HG02852 (cell line): ENCODE measurements around the gene PRKAR2B.

Experiments used
- ATAC-seq: cut with Tn5 transposase; IDR thresholded peaks from one replicate; pipeline ENCODE4 v1.9.1; 2021; ENCODE audit warnings: mild to moderate bottlenecking, moderate library complexity; ENCODE audit not compliant: unreplicated experiment

The PRKAR2B gene

DNA sequence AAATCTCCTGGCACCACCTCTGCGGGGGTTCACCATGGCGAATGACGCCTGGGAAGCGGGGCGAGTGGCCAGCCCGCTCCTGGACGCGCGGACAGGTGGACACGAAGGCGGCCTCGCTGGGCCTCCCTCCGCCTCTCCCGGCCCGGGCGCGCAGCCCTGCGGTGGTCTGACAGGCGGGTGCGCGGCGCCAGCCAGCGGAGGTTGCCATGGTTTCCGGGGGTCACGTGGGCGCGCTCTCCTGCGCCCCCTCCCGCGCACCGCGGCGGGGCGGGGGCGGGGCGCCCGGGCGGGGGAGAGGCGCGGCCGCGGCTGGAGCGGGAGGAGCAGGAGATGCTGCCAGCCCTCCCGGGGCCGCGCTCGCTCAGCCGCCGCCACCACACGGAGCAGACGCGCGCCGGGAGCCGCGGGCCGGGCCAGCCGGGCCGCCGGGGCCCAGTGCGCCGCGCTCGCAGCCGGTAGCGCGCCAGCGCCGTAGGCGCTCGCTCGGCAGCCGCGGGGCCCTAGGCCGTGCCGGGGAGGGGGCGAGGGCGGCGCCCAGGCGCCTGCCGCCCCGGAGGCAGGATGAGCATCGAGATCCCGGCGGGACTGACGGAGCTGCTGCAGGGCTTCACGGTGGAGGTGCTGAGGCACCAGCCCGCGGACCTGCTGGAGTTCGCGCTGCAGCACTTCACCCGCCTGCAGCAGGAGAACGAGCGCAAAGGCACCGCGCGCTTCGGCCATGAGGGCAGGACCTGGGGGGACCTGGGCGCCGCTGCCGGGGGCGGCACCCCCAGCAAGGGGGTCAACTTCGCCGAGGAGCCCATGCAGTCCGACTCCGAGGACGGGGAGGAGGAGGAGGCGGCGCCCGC, at the start of gene PRKAR2B:
Gene PRKAR2B (plus strand): TSS at position 359 of the 848 bp plus-strand sequence. CDS start 203 bp downstream, at position 562.
- ATAC-seq: peak; percentile 86

GRCh38 chr7:106994833-106995232, 49.7 kb upstream of the PRKAR2B start:
- ATAC-seq: no peak

- ATAC-seq: no peak
These were observed 46.8 kb upstream of the PRKAR2B start for GRCh38 chr7:106997487-106998271.

GRCh38 chr7:106999023-106999422, 45.5 kb upstream of the PRKAR2B start:
- ATAC-seq: no peak

GRCh38 chr7:107001490-107001889, 43.0 kb upstream of the PRKAR2B start:
- ATAC-seq: no peak

DNA sequence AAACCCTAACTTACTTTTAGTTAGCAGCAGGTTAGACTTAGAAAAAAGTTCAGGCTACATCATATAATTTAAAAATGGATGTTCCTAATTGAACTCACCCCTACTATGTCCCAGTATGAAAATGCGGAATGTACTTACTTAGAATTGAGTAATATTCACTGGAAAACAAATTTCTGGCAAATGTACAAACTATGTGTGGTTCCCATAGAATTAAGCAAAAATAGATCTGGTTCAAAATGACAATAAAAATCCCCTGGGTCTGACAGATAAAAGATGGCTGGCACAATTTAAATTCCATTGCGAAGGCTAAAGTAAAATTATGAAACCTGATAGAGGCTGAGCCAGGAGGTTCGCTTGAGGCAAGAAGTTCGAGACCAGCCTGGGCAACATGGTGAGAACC, 42.4 kb upstream of the PRKAR2B start:
- no peak for ATAC-seq

DNA sequence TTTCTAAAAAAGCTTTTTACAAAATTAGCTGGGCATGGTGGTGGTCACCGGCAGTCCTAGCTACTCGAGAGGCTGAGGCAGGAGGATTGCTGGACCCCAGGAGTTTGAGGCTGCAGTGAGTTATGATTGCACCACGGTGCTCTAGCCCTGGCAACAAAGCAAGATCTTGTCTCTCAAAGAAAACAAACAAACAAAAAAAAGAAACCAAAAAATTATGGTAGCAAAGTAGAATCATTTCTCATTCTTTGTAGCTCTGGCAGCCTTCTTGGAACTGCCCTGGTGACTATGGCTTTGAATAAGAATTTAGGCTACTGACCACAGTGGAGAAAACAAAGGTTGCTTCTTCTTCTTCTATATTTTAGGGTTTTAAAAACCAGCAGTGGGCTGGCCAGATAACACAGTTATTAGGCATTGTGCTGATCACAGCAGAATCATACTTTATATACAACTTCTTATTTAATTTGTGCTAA, 41.9 kb upstream of the PRKAR2B start:
- no peak for ATAC-seq

GRCh38 chr7:107007007-107007891, 37.3 kb upstream of the PRKAR2B start:
- ATAC-seq: no peak

DNA sequence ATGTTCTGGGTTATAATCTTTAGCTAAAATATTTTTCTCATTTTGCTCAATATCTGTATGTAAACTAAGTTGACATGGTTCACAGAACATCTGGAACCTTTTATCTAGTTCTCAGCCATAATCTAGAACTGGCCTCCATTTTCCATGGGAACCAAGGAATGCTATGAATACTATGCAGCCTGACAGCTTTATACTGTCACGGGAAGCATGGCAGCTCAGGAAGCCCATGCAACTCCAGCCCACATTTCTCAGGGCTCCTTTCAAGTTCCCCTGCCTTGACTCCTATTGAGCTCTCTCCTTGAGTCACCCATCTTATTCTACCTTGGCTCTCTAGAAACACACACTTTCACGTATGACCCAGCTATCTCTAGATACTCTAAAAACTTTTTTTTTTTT, 36.6 kb upstream of the PRKAR2B start:
- ATAC-seq: no peak

- no peak for ATAC-seq
These were observed 34.7 kb upstream of the PRKAR2B start for GRCh38 chr7:107009846-107010203.

- ATAC-seq: no peak
These were observed 31.8 kb upstream of the PRKAR2B start for GRCh38 chr7:107012691-107013090.

GRCh38 chr7:107014387-107015023, 30.0 kb upstream of the PRKAR2B start:
- ATAC-seq: no peak

DNA sequence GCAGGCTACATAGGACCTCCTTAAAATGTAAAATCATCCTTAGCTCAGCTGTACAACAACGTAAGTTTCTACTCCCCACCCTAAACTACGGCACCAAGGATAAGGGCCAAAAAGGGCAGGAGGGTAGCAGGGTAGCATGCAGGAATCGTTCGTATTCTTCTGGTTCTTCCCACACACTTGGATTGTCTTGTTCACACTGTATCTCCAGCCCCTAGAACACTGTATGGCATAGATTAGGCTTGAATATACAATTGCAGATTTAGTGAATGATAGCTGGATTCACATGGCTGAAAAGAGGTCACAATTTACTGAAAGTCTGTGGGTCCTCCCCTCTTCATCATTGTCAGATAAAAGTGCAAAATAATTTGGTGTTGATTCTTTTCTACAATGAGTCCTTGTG, 28.2 kb upstream of the PRKAR2B start:
- ATAC-seq: no peak

DNA sequence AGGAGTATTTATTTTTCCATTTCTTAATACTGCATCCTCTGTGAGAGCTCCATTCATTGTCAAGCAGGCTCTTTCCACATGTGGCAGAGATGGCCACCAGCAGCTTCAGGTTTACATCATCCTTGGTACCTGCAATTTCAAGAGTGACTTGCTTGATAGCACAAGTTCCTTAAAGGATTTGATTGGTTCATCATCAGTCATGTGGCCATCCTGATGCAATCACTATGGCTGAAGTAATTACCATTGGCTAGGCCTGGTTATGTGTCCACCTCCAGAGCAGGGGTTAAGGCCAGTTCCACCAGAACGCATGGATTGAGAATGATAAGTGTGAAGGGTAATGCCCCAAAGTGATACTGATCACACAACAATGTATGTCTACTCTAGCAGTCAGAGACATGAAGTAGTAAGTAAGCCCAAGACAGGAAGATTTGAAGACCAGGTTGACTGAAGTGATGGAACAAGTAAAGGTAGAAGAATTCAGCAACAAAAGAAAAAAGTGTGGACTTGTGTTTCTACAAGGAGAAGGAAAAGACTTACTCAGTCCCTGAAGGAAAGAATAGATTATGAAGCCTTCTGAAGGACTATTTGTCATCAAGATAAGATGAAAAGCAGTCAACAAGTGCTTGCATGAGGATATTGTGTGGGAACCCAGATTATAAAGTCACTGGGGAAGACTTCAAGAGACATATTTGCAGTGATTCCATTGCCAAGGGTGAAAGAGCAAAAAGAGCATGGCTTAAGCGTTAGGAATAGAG, 26.4 kb upstream of the PRKAR2B start:
- ATAC-seq: no peak

DNA sequence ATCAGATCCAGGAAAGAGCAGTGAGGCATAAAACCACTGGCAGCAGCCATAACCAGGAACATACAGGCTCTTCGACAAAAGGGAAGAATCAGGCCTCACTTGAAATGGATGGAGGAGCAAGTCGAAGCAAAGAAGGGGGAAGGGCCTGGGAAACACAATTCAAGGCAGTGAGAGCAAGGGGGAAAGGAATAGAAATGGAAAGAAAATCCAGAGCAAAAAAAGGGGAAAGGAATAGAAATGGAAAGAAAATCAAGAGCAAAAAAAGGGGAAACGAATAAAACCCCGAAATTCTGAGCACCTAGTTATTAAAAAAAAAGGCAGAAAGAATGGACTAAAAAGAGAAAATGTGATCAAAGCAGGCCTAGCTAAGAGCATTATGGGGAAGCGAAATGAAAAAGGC, 24.1 kb upstream of the PRKAR2B start:
- no peak for ATAC-seq

GRCh38 chr7:107021600-107021999, 22.9 kb upstream of the PRKAR2B start:
- no peak for ATAC-seq

DNA sequence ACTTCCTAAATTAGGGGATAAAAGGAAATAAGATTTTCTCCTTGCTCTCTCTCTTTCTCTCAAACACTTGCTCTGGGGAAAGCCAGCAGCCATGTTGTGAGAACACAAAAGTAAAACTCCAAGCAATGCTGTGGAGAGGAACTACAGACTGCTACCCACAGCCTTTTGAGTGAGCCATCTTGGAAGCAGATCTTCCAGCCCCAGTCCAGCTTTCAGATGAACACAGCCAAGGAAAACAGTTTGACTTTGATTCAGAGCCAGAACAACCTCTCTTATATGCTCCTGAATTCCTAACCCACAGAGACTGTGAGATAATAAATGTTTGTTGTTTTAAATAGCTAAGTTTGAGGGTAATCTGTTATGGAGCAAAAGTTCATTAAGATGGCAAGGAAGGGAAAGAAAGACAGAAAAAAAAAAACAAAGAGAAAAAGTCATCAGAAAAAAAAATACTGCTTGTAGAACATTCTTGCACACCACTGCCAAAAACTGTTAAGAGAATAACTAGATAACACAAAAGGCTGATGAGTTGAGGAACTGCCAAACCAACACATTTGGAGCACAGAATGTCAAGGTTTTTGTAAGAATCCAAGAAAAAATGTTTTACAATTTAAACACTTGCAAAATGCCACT, 20.9 kb upstream of the PRKAR2B start:
- no peak for ATAC-seq

- ATAC-seq: no peak
These were observed 19.6 kb upstream of the PRKAR2B start for GRCh38 chr7:107024906-107025305.

DNA sequence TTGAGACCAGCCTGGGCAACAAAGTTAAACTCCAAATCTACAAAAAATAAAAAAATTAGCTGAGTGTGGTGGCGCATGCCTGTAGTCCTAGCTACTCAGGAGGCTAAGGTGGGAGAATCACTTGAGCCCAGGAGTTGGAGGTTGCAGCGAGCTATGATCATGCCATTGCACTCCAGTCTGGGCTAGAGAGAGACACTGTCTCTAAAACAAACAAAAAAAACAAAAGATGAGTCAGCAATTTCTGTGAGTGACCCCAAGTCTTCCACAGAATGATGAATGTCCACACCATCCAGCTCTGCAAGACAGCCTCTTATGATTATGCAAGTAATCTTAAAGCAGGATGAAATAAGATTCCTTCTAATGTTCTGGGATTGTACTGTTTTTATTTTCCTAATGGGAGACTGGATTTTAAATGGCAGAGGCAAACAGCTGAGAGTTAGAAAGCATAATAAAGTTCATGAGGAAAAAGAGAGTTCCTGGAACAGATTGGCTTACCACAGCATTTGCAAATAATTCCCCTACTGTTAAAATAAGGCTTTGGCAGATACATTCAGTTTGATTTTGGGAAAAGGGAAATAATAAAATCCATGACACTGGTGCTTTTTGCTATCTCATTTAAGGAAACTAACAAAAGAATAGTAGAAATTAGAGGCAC, 18.9 kb upstream of the PRKAR2B start:
- ATAC-seq: no peak
